HCT116 (cell line): ENCODE measurements around the gene USF2. TPM values are rescaled to one million over a fixed set of nuclear protein-coding genes. Genes with fewer than 3 reads are reported as not detected.
"Not testable (repeated sequence)": the region's sequence is repeated elsewhere in the genome, so short reads cannot be mapped to it uniquely, and the experiment has no call there.

Experiments used
- ATAC-seq: fragments of 200-7000 bp; cut with Tn5 transposase; 2 replicates; pipeline ENCODE4 v1.9.1; 2020; ENCODE audit warnings: mild to moderate bottlenecking, moderate library complexity
- BruUV-seq: library from RNA; stranded (reverse); fragments of 400-500 nt; replicated peaks from 2 replicates; lab custom pipeline; 2021; lab: Mats Ljungman, UMichigan
- CTCF ChIA-PET: fragments of 300-600 bp; sonication (Branson Sonifier 250); formaldehyde crosslinking; loops from one replicate; lab custom pipeline; 2021; ENCODE audit warnings: antibody characterized with exemption; lab: Charles Lee
- POLR2A ChIA-PET: fragments of 300-600, 350-600 bp; sonication (Branson Sonifier 250); formaldehyde crosslinking; loops from one replicate; lab custom pipeline; 2021; ENCODE audit warnings: antibody characterized with exemption; lab: Charles Lee
- RAD21 ChIA-PET, 2 experiments: fragments of 300-600 bp; sonication (Branson Sonifier 250); formaldehyde crosslinking; loops; one replicate each; lab custom pipeline; 2023; ENCODE audit warnings: low total read pairs in 2 of 2; ENCODE audit not compliant: uncharacterized antibody in 2 of 2, unreplicated experiment in 2 of 2, low non-redundant PET in 1 of 2; lab: Charles Lee
- DNase-seq: peaks from one replicate; pipeline ENCODE4 v3.0.0-alpha.2; 2010; ENCODE audit warnings: low read depth, low spot score
- H2AFZ ChIP-seq: fragments of 200-600 bp; shearing (Covaris generic), sonication (generic); 2 replicates; pipeline ENCODE4 v1.6.1; 2017; ENCODE audit warnings: low read depth, mixed run types, mixed read lengths, antibody characterized with exemption, low read length; ENCODE audit not compliant: poor library complexity, severe bottlenecking
- H3K27ac ChIP-seq: 2 replicates; pipeline ENCODE4 v1.5.1; 2012; ENCODE audit warnings: low read depth, low read length
- H3K27me3 ChIP-seq: fragments of 200-600 bp; sonication (generic); 2 replicates; pipeline ENCODE4 v1.6.1; 2016; ENCODE audit warnings: mixed run types, low read length, mixed read lengths; ENCODE audit not compliant: insufficient read depth
- H3K36me3 ChIP-seq, 2 experiments: fragments of 200-500 bp in 1 of 2; fragments of 200-600 bp in 1 of 2; sonication (Bioruptor generic) in 1 of 2; sonication (generic) in 1 of 2; 2 replicates each; pipeline versions ENCODE4 v1.5.1 to v1.6.1; 2014 to 2016; ENCODE audit warnings: low read length in 2 of 2, inconsistent platforms in 1 of 2, mixed read lengths in 1 of 2, mixed run types in 1 of 2; ENCODE audit not compliant: insufficient read depth in 2 of 2, control insufficient read depth in 1 of 2
- H3K4me1 ChIP-seq, 2 experiments: fragments of 200-600 bp in 1 of 2; sonication (generic) in 1 of 2; 2 replicates each; pipeline versions ENCODE4 v1.5.1 to v1.6.1; 2012 to 2017; ENCODE audit warnings: low read length in 2 of 2, inconsistent platforms in 1 of 2, mild to moderate bottlenecking in 1 of 2, mixed read lengths in 1 of 2, mixed run types in 1 of 2, moderate library complexity in 1 of 2; ENCODE audit not compliant: insufficient read depth in 2 of 2, control insufficient read depth in 1 of 2
- H3K4me2 ChIP-seq: fragments of 200-600 bp; sonication (generic); 2 replicates; pipeline ENCODE4 v1.6.1; 2017; ENCODE audit warnings: mixed run types, low read length, mixed read lengths
- H3K4me3 ChIP-seq, 2 experiments: fragments of 200-600 bp in 1 of 2; sonication (generic) in 1 of 2; replicated peaks in 1 of 2; 2 replicates each; pipeline ENCODE4 v1.5.1; 2011 to 2016; ENCODE audit warnings: low read length in 2 of 2, control low read depth in 1 of 2, low read depth in 1 of 2, mild to moderate bottlenecking in 1 of 2, mixed read lengths in 1 of 2, mixed run types in 1 of 2
- H3K79me2 ChIP-seq: fragments of 200-600 bp; sonication (generic); 2 replicates; pipeline ENCODE4 v1.6.1; 2017; ENCODE audit warnings: mild to moderate bottlenecking, mixed run types, low read length, moderate library complexity, mixed read lengths; ENCODE audit not compliant: insufficient read depth
- H3K9ac ChIP-seq: fragments of 200-600 bp; sonication (generic); 2 replicates; pipeline ENCODE4 v1.6.1; 2016; ENCODE audit warnings: low read length, mixed read lengths
- H3K9me2 ChIP-seq: fragments of 200-600 bp; sonication (generic), shearing (Covaris generic); 2 replicates; pipeline ENCODE4 v1.6.1; 2017; ENCODE audit warnings: mixed run types, mild to moderate bottlenecking, moderate library complexity; ENCODE audit not compliant: insufficient read depth
- H3K9me3 ChIP-seq, 2 experiments: fragments of 200-500 bp in 1 of 2; fragments of 200-600 bp in 1 of 2; sonication (Bioruptor generic) in 1 of 2; sonication (generic) in 1 of 2; 2 replicates each; pipeline ENCODE4 v1.6.1; 2014 to 2017; ENCODE audit warnings: low read length in 2 of 2, mixed read lengths in 2 of 2, inconsistent platforms in 1 of 2, low read depth in 1 of 2, mild to moderate bottlenecking in 1 of 2, mixed run types in 1 of 2, moderate library complexity in 1 of 2; ENCODE audit not compliant: control insufficient read depth in 1 of 2, insufficient read depth in 1 of 2
- H4K20me1 ChIP-seq: fragments of 200-600 bp; sonication (generic), shearing (Covaris generic); 2 replicates; pipeline ENCODE4 v1.6.1; 2017; ENCODE audit warnings: mixed run types, mild to moderate bottlenecking, moderate library complexity; ENCODE audit not compliant: insufficient read depth
- CTCF ChIP-seq, 3 experiments: fragments of 200-600 bp in 1 of 3; sonication (generic) in 1 of 3; IDR thresholded peaks in 2 of 3; conservative IDR thresholded peaks in 1 of 3; 2 replicates each; pipeline ENCODE4 v1.5.1; 2012 to 2017; ENCODE audit warnings: low read depth in 2 of 3, low read length in 2 of 3, antibody characterized with exemption in 1 of 3, borderline replicate concordance in 1 of 3, control low read depth in 1 of 3, mild to moderate bottlenecking in 1 of 3, mixed read lengths in 1 of 3, mixed run types in 1 of 3, moderate library complexity in 1 of 3; ENCODE audit not compliant: insufficient read depth in 1 of 3
- EZH2 ChIP-seq: fragments of 200-600 bp; sonication (generic); IDR thresholded peaks from 2 replicates; pipeline ENCODE4 v1.6.1; 2017; ENCODE audit warnings: antibody characterized with exemption, mixed run types
- POLR2A ChIP-seq: IDR thresholded peaks from 2 replicates; pipeline ENCODE4 v1.7.0; 2011; ENCODE audit warnings: borderline replicate concordance; ENCODE audit not compliant: insufficient read depth, insufficient read length; ENCODE audit errors: extremely low read depth
- REST ChIP-seq: IDR thresholded peaks from 2 replicates; pipeline ENCODE4 v1.6.1; 2012; ENCODE audit warnings: low read depth
- SIN3A ChIP-seq: IDR thresholded peaks from 2 replicates; pipeline ENCODE4 v1.6.1; 2012; ENCODE audit warnings: low read depth
- ZFX ChIP-seq: fragments of 450-650 bp; IDR thresholded peaks from 2 replicates; pipeline ENCODE4 v1.6.1; 2017
- ZNF274 ChIP-seq: fragments of 200-500 bp; sonication (Bioruptor generic); IDR thresholded peaks from 2 replicates; pipeline ENCODE4 v1.6.1; 2014; ENCODE audit warnings: mild to moderate bottlenecking, low read depth, low read length, inconsistent platforms
- intact Hi-C: fragments of 100-400 bp; cut with micrococcal nuclease; formaldehyde crosslinking; loops from 2 replicates; pipeline ENCODE4 v1.10.0; 2022
- total RNA-seq: library from RNA; stranded (reverse); gene quantifications from one replicate; pipeline ENCODE4 v1.2.1, GENCODE V29; 2021; ENCODE audit not compliant: unreplicated experiment

Gene USF2
- total RNA-seq, 1 experiment from 2014 or later: 98.4 TPM

- no peak for TF ChIP-seq POLR2A
- no peak for TF ChIP-seq CTCF (IDR thresholded peaks at IDR 0.05 in 2 of 3, conservative IDR thresholded peaks at IDR 0.05 in 1 of 3; ENCODE audit: borderline replicate concordance in 1 of 3, insufficient read depth in 1 of 3, low read depth in 2 of 3, low read length in 2 of 3)
- no peak for TF ChIP-seq ZFX
- no peak for TF ChIP-seq SIN3A
- no peak for TF ChIP-seq EZH2
- TF ChIP-seq REST: no peak
- no peak for TF ChIP-seq ZNF274
- TF ChIP-seq, all 23 proteins: peak for 0
- H3K4me2 ChIP-seq: no peak overlapping the region
- H3K27me3 ChIP-seq: no peaks in the 10 kb centered on the region
- H3K9me3 ChIP-seq: peaks cover 4 to 10% of the 10 kb centered on the region in 2 experiments; a peak in 1 of 4 replicates
- H3K4me3 ChIP-seq: no peak overlapping the region
- H4K20me1 ChIP-seq: no peaks in the 10 kb centered on the region
- intact Hi-C loops: no loop called here
- POLR2A ChIA-PET: no interaction called here
- no peak overlapping the region for H3K27ac ChIP-seq
- no peak for DNase-seq
- peak; percentile 44 for ATAC-seq
- RAD21 ChIA-PET: interaction anchor here in 1 of 2 experiments (0.7 kb wide), 1 partner anchor 22 kb away, joined by 3 read pairs; no protein-coding TSS in a partner anchor
- no peak overlapping the region for H2AFZ ChIP-seq
- no peaks in the 10 kb centered on the region for H3K79me2 ChIP-seq
- no peaks in the 10 kb centered on the region for H3K9me2 ChIP-seq
- BruUV-seq: no TSS peak
- H3K36me3 ChIP-seq: no peaks in the 10 kb centered on the region
- CTCF ChIA-PET: no interaction called here
- no peak overlapping the region for H3K9ac ChIP-seq
- H3K4me1 ChIP-seq: no peaks in the 10 kb centered on the region
These were observed 31.9 kb upstream of the USF2 start for GRCh38 chr19:35236638-35237400.

- CTCF ChIA-PET, POLR2A ChIA-PET, H4K20me1 ChIP-seq, H3K27me3 ChIP-seq, H3K9ac ChIP-seq, H3K4me2 ChIP-seq, RAD21 ChIA-PET, H3K27ac ChIP-seq, H3K4me3 ChIP-seq, H3K9me3 ChIP-seq, DNase-seq, H3K4me1 ChIP-seq, H2AFZ ChIP-seq, H3K36me3 ChIP-seq, H3K9me2 ChIP-seq, BruUV-seq, H3K79me2 ChIP-seq, intact Hi-C loops, ATAC-seq: not testable (repeated sequence)
These were observed 29.2 kb upstream of the USF2 start for GRCh38 chr19:35239597-35239996.
